Stimulated activated CD4-positive, alpha-beta T cell treated with anti-CD3 and anti-CD28 coated beads, Interleukin-12 subunit alpha, Interleukin-12 subunit beta, amount 100 ng/mL, for 24 hours (primary cell): Measurements from ENCODE around the gene GPHA2.

ENCODE experiments used
- DNase-seq, 2 experiments: peaks; one replicate each; pipeline ENCODE4 v3.0.0-alpha.2; 2020; ENCODE audit warnings: low read depth in 2 of 2

Gene GPHA2

GRCh38 chr11:64930340-64930739, 5.4 kb downstream of the GPHA2 start:
- DNase-seq = no peak

GRCh38 chr11:64929625-64930024, 6.1 kb downstream of the GPHA2 start:
- no peak for DNase-seq

- DNase-seq = no peak
Measured at GRCh38 chr11:64928957-64929356, 6.7 kb downstream of the GPHA2 start.

- no peak for DNase-seq
Measured at GRCh38 chr11:64926689-64927088, 9.0 kb downstream of the GPHA2 start.

GRCh38 chr11:64925536-64926436, 9.9 kb downstream of the GPHA2 start:
- DNase-seq = no peak

- no peak for DNase-seq
Measured at GRCh38 chr11:64924910-64925284, 10.8 kb downstream of the GPHA2 start.

GRCh38 chr11:64923944-64924909, 11.5 kb downstream of the GPHA2 start, which contains the start of gene PPP2R5B:
Gene PPP2R5B (plus strand): TSS chr11:64924689. CDS start chr11:64925735, 1,046 bp downstream.
- DNase-seq = peak; percentile 80

- no peak for DNase-seq
Measured at GRCh38 chr11:64923151-64923661, 12.5 kb downstream of the GPHA2 start.

GRCh38 chr11:64921384-64921783, 14.3 kb downstream of the GPHA2 start:
- no peak for DNase-seq

GRCh38 chr11:64920124-64920523, 15.6 kb downstream of the GPHA2 start:
- DNase-seq = no peak

GRCh38 chr11:64919627-64920026, 16.1 kb downstream of the GPHA2 start:
- no peak for DNase-seq

- DNase-seq = no peak
Measured at GRCh38 chr11:64918017-64918416, 17.7 kb downstream of the GPHA2 start.

- no peak for DNase-seq
Measured at GRCh38 chr11:64917663-64917995, 18.1 kb downstream of the GPHA2 start.

GRCh38 chr11:64916775-64917662, 18.7 kb downstream of the GPHA2 start, which contains the start of gene ATG2A:
Gene ATG2A (minus strand): TSS chr11:64917209. CDS start chr11:64917135, 74 bp downstream.
- DNase-seq = peak; percentile 97 to 99

GRCh38 chr11:64916040-64916774, 19.5 kb downstream of the GPHA2 start:
- no peak for DNase-seq

GRCh38 chr11:64915376-64915887, 20.3 kb downstream of the GPHA2 start:
- DNase-seq = no peak

GRCh38 chr11:64914123-64914522, 21.6 kb downstream of the GPHA2 start:
- DNase-seq = no peak

GRCh38 chr11:64913171-64913727, 22.4 kb downstream of the GPHA2 start:
- no peak for DNase-seq

- no peak for DNase-seq
Measured at GRCh38 chr11:64911689-64912088, 24.0 kb downstream of the GPHA2 start.

- no peak for DNase-seq
Measured at GRCh38 chr11:64911142-64911541, 24.6 kb downstream of the GPHA2 start.
